Measurements from ENCODE around the gene NEK7. TPM values are rescaled to one million over a fixed set of nuclear protein-coding genes. Genes with fewer than 3 reads are reported as not detected.

The NEK7 gene
- total RNA-seq, 8 experiments from 2014 or later = 16.5 to 184 (median 39.7) TPM

- in situ Hi-C loops (cut with MboI; ENCODE audit: low pct_unique_long_range_greater_than_20kb in 2 of 9, low sequenced_read_pairs in 9 of 9, unreplicated experiment in 9 of 9) = no loop called here
- Histone ChIP-seq H3K27ac (no peak overlapping the region), H3K4me1 (replicated peaks in 1 of 2) (peaks cover 10 to 22% of the 10 kb centered on the region in 2 donors), H3K4me3 (no peak overlapping the region)
- no peak for ATAC-seq (replicated peaks in 6 of 8)
- 50 to 100% (median 76%) methylated on average over 1 of the region's 1 CpG; no CpG with 5 or more reads in 1 of the 10 experiments for WGBS, 10 experiments
These were observed 176.9 kb downstream of the NEK7 start for GRCh38 chr1:198333744-198334143.

GRCh38 chr1:198335663-198336062 is 178.9 kb downstream of the NEK7 start:
- Histone ChIP-seq H3K27ac (no peak overlapping the region), H3K4me1 (replicated peaks in 1 of 2) (peaks cover 10 to 22% of the 10 kb centered on the region in 2 donors), H3K4me3 (no peak overlapping the region)
- no peak for ATAC-seq (replicated peaks in 6 of 8)
- in situ Hi-C loops (cut with MboI; ENCODE audit: low pct_unique_long_range_greater_than_20kb in 2 of 9, low sequenced_read_pairs in 9 of 9, unreplicated experiment in 9 of 9) = no loop called here
- WGBS, 10 experiments = 57 to 83% (median 69%) methylated on average over 1 of the region's 1 CpG; no CpG with 5 or more reads in 3 of the 10 experiments

- H3K4me1 ChIP-seq (replicated peaks in 1 of 2) = peaks cover 0 to 8% of the 10 kb centered on the region in 2 donors
- in situ Hi-C loops (cut with MboI; ENCODE audit: low pct_unique_long_range_greater_than_20kb in 2 of 9, low sequenced_read_pairs in 9 of 9, unreplicated experiment in 9 of 9) = no loop called here
- no peak overlapping the region for H3K27ac ChIP-seq
- no peak overlapping the region for H3K4me3 ChIP-seq
- no peak for ATAC-seq (replicated peaks in 6 of 8)
These were observed 181.1 kb downstream of the NEK7 start for GRCh38 chr1:198337886-198338285.

- 80 to 100% (median 89%) methylated on average over 1 of the region's 1 CpG; no CpG with 5 or more reads in 4 of the 10 experiments for WGBS, 10 experiments
- Histone ChIP-seq H3K27ac (no peak overlapping the region), H3K4me3 (no peak overlapping the region), H3K4me1 (replicated peaks in 1 of 2) (peaks cover 0 to 3% of the 10 kb centered on the region in 2 donors)
- in situ Hi-C loops (cut with MboI; ENCODE audit: low pct_unique_long_range_greater_than_20kb in 2 of 9, low sequenced_read_pairs in 9 of 9, unreplicated experiment in 9 of 9) = no loop called here
- ATAC-seq (replicated peaks in 6 of 8) = no peak
These were observed 183.3 kb downstream of the NEK7 start for GRCh38 chr1:198340139-198340538.

GRCh38 chr1:198346178-198346577 is 189.4 kb downstream of the NEK7 start:
- in situ Hi-C loops (cut with MboI; ENCODE audit: low pct_unique_long_range_greater_than_20kb in 2 of 9, low sequenced_read_pairs in 9 of 9, unreplicated experiment in 9 of 9) = no loop called here
- peaks cover 0 to 3% of the 10 kb centered on the region in 2 donors for H3K4me1 ChIP-seq (replicated peaks in 1 of 2)
- 88 to 100% (median 96%) methylated on average over 1 to 3 of the region's 3 CpGs; no CpG with 5 or more reads in 2 of the 10 experiments for WGBS, 10 experiments
- no peak overlapping the region for H3K27ac ChIP-seq
- ATAC-seq (replicated peaks in 6 of 8) = no peak
- no peak overlapping the region for H3K4me3 ChIP-seq

- in situ Hi-C loops (cut with MboI; ENCODE audit: low pct_unique_long_range_greater_than_20kb in 2 of 9, low sequenced_read_pairs in 9 of 9, unreplicated experiment in 9 of 9) = loop anchor here in 1 of 9 experiments (25.0 kb wide), 1 partner anchor 337 kb away; no protein-coding TSS in a partner anchor
- ATAC-seq (replicated peaks in 6 of 8) = no peak
- no peak overlapping the region for H3K27ac ChIP-seq
These were observed 193.7 kb downstream of the NEK7 start for GRCh38 chr1:198350456-198350855.

GRCh38 chr1:198352975-198353695 is 196.3 kb downstream of the NEK7 start:
- in situ Hi-C loops (cut with MboI; ENCODE audit: low pct_unique_long_range_greater_than_20kb in 2 of 9, low sequenced_read_pairs in 9 of 9, unreplicated experiment in 9 of 9) = loop anchor here in 1 of 9 experiments (25.0 kb wide), 1 partner anchor 334 kb away; no protein-coding TSS in a partner anchor
- no peak overlapping the region for H3K27ac ChIP-seq
- 69 to 100% (median 84%) methylated on average over 1 to 5 of the region's 5 CpGs for WGBS, 10 experiments
- H3K4me3 ChIP-seq = no peak overlapping the region
- no peak for ATAC-seq (replicated peaks in 6 of 8)
- H3K4me1 ChIP-seq (replicated peaks in 1 of 2) = peaks cover 0 to 5% of the 10 kb centered on the region in 2 donors

More at GRCh38 chr1:198350456-198350855, 193.7 kb downstream of the NEK7 start:
- no peaks in the 10 kb centered on the region for H3K4me1 ChIP-seq (replicated peaks in 1 of 2)
- H3K4me3 ChIP-seq = no peak overlapping the region

GRCh38 chr1:198357937-198358336 is 201.1 kb downstream of the NEK7 start:
- in situ Hi-C loops (cut with MboI; ENCODE audit: low pct_unique_long_range_greater_than_20kb in 2 of 9, low sequenced_read_pairs in 9 of 9, unreplicated experiment in 9 of 9) = loop anchor here in 1 of 9 experiments (25.0 kb wide), 1 partner anchor 329 kb away; no protein-coding TSS in a partner anchor
- WGBS, 10 experiments = 50 to 100% (median 85%) methylated on average over 1 to 2 of the region's 2 CpGs; no CpG with 5 or more reads in 1 of the 10 experiments
- no peak for ATAC-seq (replicated peaks in 6 of 8)
- Histone ChIP-seq H3K27ac (no peak overlapping the region), H3K4me3 (no peak overlapping the region), H3K4me1 (replicated peaks in 1 of 2) (peaks cover 0 to 37% of the 10 kb centered on the region in 2 donors)

- 3 to 70% (median 41%) methylated on average over 2 to 6 of the region's 6 CpGs for WGBS, 10 experiments
- no peak for ATAC-seq (replicated peaks in 6 of 8)
- peaks cover 4 to 47% of the 10 kb centered on the region in 2 donors for H3K4me1 ChIP-seq (replicated peaks in 1 of 2)
- no peak overlapping the region for H3K27ac ChIP-seq
- in situ Hi-C loops (cut with MboI; ENCODE audit: low pct_unique_long_range_greater_than_20kb in 2 of 9, low sequenced_read_pairs in 9 of 9, unreplicated experiment in 9 of 9) = loop anchor here in 1 of 9 experiments (25.0 kb wide), 1 partner anchor 328 kb away; no protein-coding TSS in a partner anchor
- H3K4me3 ChIP-seq = no peak overlapping the region
These were observed 202.3 kb downstream of the NEK7 start for GRCh38 chr1:198359024-198359653.

- Histone ChIP-seq H3K27ac (no peak overlapping the region), H3K4me3 (no peak overlapping the region), H3K4me1 (replicated peaks in 1 of 2) (peaks cover 7 to 59% of the 10 kb centered on the region in 2 donors)
- in situ Hi-C loops (cut with MboI; ENCODE audit: low pct_unique_long_range_greater_than_20kb in 2 of 9, low sequenced_read_pairs in 9 of 9, unreplicated experiment in 9 of 9) = loop anchor here in 1 of 9 experiments (25.0 kb wide), 1 partner anchor 327 kb away; no protein-coding TSS in a partner anchor
- ATAC-seq (replicated peaks in 6 of 8) = peak in 5 of 8 experiments; percentile 53 to 89 (median 73)
- 42 to 80% (median 66%) methylated on average over 1 to 4 of the region's 4 CpGs for WGBS, 10 experiments
These were observed 203.5 kb downstream of the NEK7 start for GRCh38 chr1:198360208-198360729.

- Histone ChIP-seq H3K4me3 (no peak overlapping the region), H3K27ac (no peak overlapping the region), H3K4me1 (replicated peaks in 1 of 2) (peaks cover 7 to 59% of the 10 kb centered on the region in 2 donors)
- peak in 3 of 8 experiments; percentile 59 to 92 (median 70) for ATAC-seq (replicated peaks in 6 of 8)
- in situ Hi-C loops (cut with MboI; ENCODE audit: low pct_unique_long_range_greater_than_20kb in 2 of 9, low sequenced_read_pairs in 9 of 9, unreplicated experiment in 9 of 9) = loop anchor here in 1 of 9 experiments (25.0 kb wide), 1 partner anchor 326 kb away; no protein-coding TSS in a partner anchor
- WGBS, 10 experiments = 0 to 89% (median 80%) methylated on average over 1 to 3 of the region's 3 CpGs
These were observed 204.5 kb downstream of the NEK7 start for GRCh38 chr1:198361237-198361767.

GRCh38 chr1:198363625-198364151 is 206.9 kb downstream of the NEK7 start:
- H3K4me1 ChIP-seq (replicated peaks in 1 of 2) = peaks cover 7 to 53% of the 10 kb centered on the region in 2 donors
- no peak overlapping the region for H3K27ac ChIP-seq
- H3K4me3 ChIP-seq = no peak overlapping the region
- in situ Hi-C loops (cut with MboI; ENCODE audit: low pct_unique_long_range_greater_than_20kb in 2 of 9, low sequenced_read_pairs in 9 of 9, unreplicated experiment in 9 of 9) = loop anchor here in 1 of 9 experiments (25.0 kb wide), 1 partner anchor 324 kb away; no protein-coding TSS in a partner anchor
- 65 to 100% (median 81%) methylated on average over 1 to 3 of the region's 3 CpGs for WGBS, 10 experiments
- ATAC-seq (replicated peaks in 6 of 8) = peak in 4 of 8 experiments; percentile 14 to 79 (median 69)

Data from motor neuron (in vitro differentiated cells).